BE2C (cell line): ENCODE measurements around the gene PLCL2.

Source experiments
- DNase-seq: peaks from one replicate; pipeline ENCODE4 v3.0.0-alpha.2; 2020
- H3K27me3 ChIP-seq: fragments of 250-450 bp; sonication (Bioruptor Pico); 2 replicates; pipeline ENCODE4 v1.5.1; 2020; ENCODE audit warnings: mild to moderate bottlenecking
- H3K36me3 ChIP-seq: fragments of 250-450 bp; sonication (Bioruptor Pico); 2 replicates; pipeline ENCODE4 v1.5.1; 2020; ENCODE audit warnings: mild to moderate bottlenecking
- H3K4me1 ChIP-seq: fragments of 250-450 bp; sonication (Bioruptor Pico); 2 replicates; pipeline ENCODE4 v1.5.1; 2020
- H3K4me3 ChIP-seq: 2 replicates; pipeline ENCODE4 v1.5.1; 2011; ENCODE audit warnings: low read depth, low read length
- H3K9me3 ChIP-seq: fragments of 250-450 bp; sonication (Bioruptor Pico); 2 replicates; pipeline ENCODE4 v1.5.1; 2020
- CTCF ChIP-seq: IDR thresholded peaks from 2 replicates; pipeline ENCODE4 v1.5.1; 2012; ENCODE audit warnings: mild to moderate bottlenecking, low read depth, low read length

PLCL2 gene

GRCh38 chr3:16846373-16847080 is 38.2 kb upstream of the PLCL2 start:
- TF ChIP-seq CTCF = no peak
- Histone ChIP-seq H3K9me3 (no peaks in the 10 kb centered on the region), H3K36me3 (no peaks in the 10 kb centered on the region), H3K27me3 (no peaks in the 10 kb centered on the region), H3K4me1 (no peaks in the 10 kb centered on the region), H3K4me3 (no peak overlapping the region)
- DNase-seq = no peak

GRCh38 chr3:16848007-16848406 is 36.7 kb upstream of the PLCL2 start:
- no peak for TF ChIP-seq CTCF
- H3K27me3 ChIP-seq = no peaks in the 10 kb centered on the region
- H3K36me3 ChIP-seq = no peaks in the 10 kb centered on the region
- DNase-seq = no peak
- H3K9me3 ChIP-seq = no peaks in the 10 kb centered on the region
- no peak overlapping the region for H3K4me3 ChIP-seq
- H3K4me1 ChIP-seq = no peaks in the 10 kb centered on the region

- no peak for DNase-seq
- Histone ChIP-seq H3K4me3 (no peak overlapping the region), H3K27me3 (no peaks in the 10 kb centered on the region), H3K36me3 (no peaks in the 10 kb centered on the region), H3K4me1 (no peaks in the 10 kb centered on the region), H3K9me3 (no peaks in the 10 kb centered on the region)
- no peak for TF ChIP-seq CTCF
These were observed 35.5 kb upstream of the PLCL2 start for GRCh38 chr3:16849229-16849628.

GRCh38 chr3:16849795-16850194 is 35.0 kb upstream of the PLCL2 start:
- no peak for TF ChIP-seq CTCF
- no peaks in the 10 kb centered on the region for H3K9me3 ChIP-seq

GRCh38 chr3:16855497-16855896 is 29.3 kb upstream of the PLCL2 start:
- Histone ChIP-seq H3K9me3 (no peaks in the 10 kb centered on the region), H3K4me3 (no peak overlapping the region), H3K36me3 (no peaks in the 10 kb centered on the region), H3K27me3 (no peaks in the 10 kb centered on the region), H3K4me1 (no peaks in the 10 kb centered on the region)
- TF ChIP-seq CTCF = no peak
- no peak for DNase-seq

More at GRCh38 chr3:16849795-16850194, 35.0 kb upstream of the PLCL2 start:
- Histone ChIP-seq H3K27me3 (no peaks in the 10 kb centered on the region), H3K4me3 (no peak overlapping the region), H3K4me1 (no peaks in the 10 kb centered on the region), H3K36me3 (no peaks in the 10 kb centered on the region)
- no peak for DNase-seq

- TF ChIP-seq CTCF = no peak
- no peaks in the 10 kb centered on the region for H3K4me1 ChIP-seq
- H3K36me3 ChIP-seq = no peaks in the 10 kb centered on the region
- no peak for DNase-seq
- no peaks in the 10 kb centered on the region for H3K9me3 ChIP-seq
- H3K27me3 ChIP-seq = no peaks in the 10 kb centered on the region
- no peak overlapping the region for H3K4me3 ChIP-seq
These were observed 24.5 kb upstream of the PLCL2 start for GRCh38 chr3:16860234-16860633.
